HL-60 (cell line): ENCODE results near the gene DNASE1L2.

Source experiments
- DNase-seq, 2 experiments: peaks; one replicate each; pipeline ENCODE4 v3.0.0-alpha.2; 2010 to 2020; ENCODE audit warnings: low read depth in 1 of 2, low spot score in 1 of 2
- H3K27ac ChIP-seq: fragments of 250-450 bp; sonication (Bioruptor Pico); replicated peaks from 2 replicates; pipeline ENCODE4 v1.5.1; 2020; ENCODE audit warnings: mild to moderate bottlenecking, moderate library complexity
- H3K27me3 ChIP-seq: fragments of 250-450 bp; sonication (Bioruptor Pico); 2 replicates; pipeline ENCODE4 v1.5.1; 2021; ENCODE audit warnings: mild to moderate bottlenecking, moderate library complexity; ENCODE audit not compliant: insufficient read depth, poor library complexity, severe bottlenecking
- H3K4me3 ChIP-seq: replicated peaks from 2 replicates; pipeline ENCODE4 v1.5.1; 2011; ENCODE audit warnings: mild to moderate bottlenecking, control low read depth, low read length; ENCODE audit not compliant: insufficient read depth
- CTCF ChIP-seq: IDR thresholded peaks from one replicate; pipeline ENCODE4 v1.5.1; 2011; ENCODE audit warnings: low read length, control low read depth, inconsistent platforms; ENCODE audit not compliant: insufficient read depth
- GABPA ChIP-seq: IDR thresholded peaks from 2 replicates; pipeline ENCODE4 v1.6.1; 2012; ENCODE audit warnings: low read depth
- POLR2AphosphoS5 ChIP-seq: IDR thresholded peaks from 2 replicates; pipeline ENCODE4 v1.6.1; 2012; ENCODE audit warnings: low read depth
- REST ChIP-seq: IDR thresholded peaks from 2 replicates; pipeline ENCODE4 v1.6.1; 2012; ENCODE audit warnings: low read depth; ENCODE audit not compliant: insufficient replicate concordance
- SPI1 ChIP-seq: IDR thresholded peaks from 2 replicates; pipeline ENCODE4 v1.6.1; 2012; ENCODE audit warnings: low read depth, mild to moderate bottlenecking, borderline replicate concordance

Gene DNASE1L2

GRCh38 chr16:2251296-2252111 lies 15.3 kb downstream of the DNASE1L2 start, which contains the start of gene ECI1:
Gene ECI1 (minus strand): TSS chr16:2251587. CDS start chr16:2251566, 21 bp downstream.
- Histone ChIP-seq H3K27ac (peak within 1 kb of the TSS; percentile 71), H3K27me3 (no peaks in the 10 kb centered on the region), H3K4me3 (peak within 1 kb of the TSS; percentile 63)
- DNase-seq, result peak; percentile 88 to 94
- TF ChIP-seq POLR2AphosphoS5 (peak; percentile 72), GABPA (no peak), CTCF (peak; percentile 8), REST (peak; percentile 69), SPI1 (no peak)

- Histone ChIP-seq H3K27me3 (no peaks in the 10 kb centered on the region), H3K27ac (peak overlapping the region; percentile 71), H3K4me3 (no peak overlapping the region)
- no peak for DNase-seq
- TF ChIP-seq GABPA (no peak), REST (no peak), SPI1 (no peak), CTCF (no peak), POLR2AphosphoS5 (no peak)
Observed at GRCh38 chr16:2252806-2253148, 16.5 kb downstream of the DNASE1L2 start.

GRCh38 chr16:2253293-2253692 lies 17.0 kb downstream of the DNASE1L2 start:
- TF ChIP-seq CTCF, result no peak
- no peak for TF ChIP-seq GABPA
- no peak for TF ChIP-seq REST
- no peak for TF ChIP-seq POLR2AphosphoS5
- TF ChIP-seq SPI1, result no peak
- no peak for DNase-seq
- Histone ChIP-seq H3K27me3 (no peaks in the 10 kb centered on the region), H3K27ac (no peak overlapping the region), H3K4me3 (no peak overlapping the region)
